ENCODE data around the gene KRT76.
"Not testable (repeated sequence)": the region's sequence is repeated elsewhere in the genome, so short reads cannot be mapped to it uniquely, and the experiment has no call there.

KRT76 gene

GRCh38 chr12:52781399-52782082 is 4.4 kb upstream of the KRT76 start:
- no peak for DNase-seq (ENCODE audit: low read depth in 2 of 2)

GRCh38 chr12:52779914-52780313 is 2.8 kb upstream of the KRT76 start:
- DNase-seq (ENCODE audit: low read depth in 2 of 2): no peak

- DNase-seq (ENCODE audit: low read depth in 2 of 2): no peak
Observed at GRCh38 chr12:52778833-52779232, 1.7 kb upstream of the KRT76 start.

- DNase-seq (ENCODE audit: low read depth in 2 of 2): no peak
Observed at GRCh38 chr12:52777566-52777965, 421 bp upstream of the KRT76 start.

- DNase-seq (ENCODE audit: low read depth in 2 of 2): no peak
Observed at GRCh38 chr12:52776435-52776834, 710 bp downstream of the KRT76 start.

GRCh38 chr12:52774629-52775250 is 2.4 kb downstream of the KRT76 start:
- no peak for DNase-seq (ENCODE audit: low read depth in 2 of 2)

- DNase-seq (ENCODE audit: low read depth in 2 of 2): no peak
Observed at GRCh38 chr12:52772772-52773171, 4.4 kb downstream of the KRT76 start.

GRCh38 chr12:52772188-52772587 is 5.0 kb downstream of the KRT76 start:
- DNase-seq (ENCODE audit: low read depth in 2 of 2): no peak

GRCh38 chr12:52771505-52771904 is 5.6 kb downstream of the KRT76 start:
- DNase-seq (ENCODE audit: low read depth in 2 of 2): no peak

- DNase-seq (ENCODE audit: low read depth in 2 of 2): no peak
Observed at GRCh38 chr12:52771088-52771487, 6.1 kb downstream of the KRT76 start.

GRCh38 chr12:52769946-52770345 is 7.2 kb downstream of the KRT76 start:
- DNase-seq (ENCODE audit: low read depth in 2 of 2): no peak

- DNase-seq (ENCODE audit: low read depth in 2 of 2): no peak
Observed at GRCh38 chr12:52769354-52769753, 7.8 kb downstream of the KRT76 start.

GRCh38 chr12:52768479-52769200 is 8.5 kb downstream of the KRT76 start:
- DNase-seq (ENCODE audit: low read depth in 2 of 2): no peak

- DNase-seq (ENCODE audit: low read depth in 2 of 2): no peak
Observed at GRCh38 chr12:52767427-52767826, 9.7 kb downstream of the KRT76 start.

- no peak for DNase-seq (ENCODE audit: low read depth in 2 of 2)
Observed at GRCh38 chr12:52767020-52767379, 10.1 kb downstream of the KRT76 start.

- DNase-seq (ENCODE audit: low read depth in 2 of 2): no peak
Observed at GRCh38 chr12:52766351-52767019, 10.7 kb downstream of the KRT76 start.

- DNase-seq (ENCODE audit: low read depth in 2 of 2): no peak
Observed at GRCh38 chr12:52765702-52766101, 11.4 kb downstream of the KRT76 start.

GRCh38 chr12:52763991-52764390 is 13.2 kb downstream of the KRT76 start:
- no peak for DNase-seq (ENCODE audit: low read depth in 2 of 2)

- DNase-seq (ENCODE audit: low read depth in 2 of 2): no peak
Observed at GRCh38 chr12:52763036-52763659, 14.0 kb downstream of the KRT76 start.

GRCh38 chr12:52761802-52762201 is 15.3 kb downstream of the KRT76 start:
- DNase-seq (ENCODE audit: low read depth in 2 of 2): no peak

GRCh38 chr12:52761218-52761617 is 15.9 kb downstream of the KRT76 start:
- not testable (repeated sequence) for DNase-seq (ENCODE audit: low read depth in 2 of 2)

- DNase-seq (ENCODE audit: low read depth in 2 of 2): no peak
Observed at GRCh38 chr12:52760623-52761022, 16.5 kb downstream of the KRT76 start.

All from activated CD4-positive, alpha-beta T cell treated with anti-CD3 and anti-CD28 coated beads for 24 hours (primary cell).